Osteocyte (in vitro differentiated cells): ENCODE results near the gene IMPDH2. TPM values are rescaled to one million over a fixed set of nuclear protein-coding genes. Genes with fewer than 3 reads are reported as not detected.

Experiments
- DNase-seq: peaks from one replicate; pipeline ENCODE4 v3.0.0; 2021; ENCODE audit warnings: mixed read lengths; ENCODE audit not compliant: unreplicated experiment; ENCODE audit errors: extremely low spot score
- H3K27ac Mint-ChIP-seq: one replicate; pipeline ENCODE4 v1.8.0; 2021; ENCODE audit warnings: mild to moderate bottlenecking, mixed read lengths; ENCODE audit not compliant: unreplicated experiment
- H3K27me3 Mint-ChIP-seq: one replicate; pipeline ENCODE4 v1.8.0; 2021; ENCODE audit warnings: mixed read lengths; ENCODE audit not compliant: unreplicated experiment
- H3K36me3 Mint-ChIP-seq: one replicate; pipeline ENCODE4 v1.8.0; 2021; ENCODE audit warnings: mixed read lengths; ENCODE audit not compliant: unreplicated experiment
- H3K4me1 Mint-ChIP-seq: one replicate; pipeline ENCODE4 v1.8.0; 2021; ENCODE audit warnings: mixed read lengths; ENCODE audit not compliant: unreplicated experiment
- H3K4me3 Mint-ChIP-seq: one replicate; pipeline ENCODE4 v1.8.0; 2021; ENCODE audit warnings: mild to moderate bottlenecking, moderate library complexity, mixed read lengths; ENCODE audit not compliant: unreplicated experiment
- H3K9me3 Mint-ChIP-seq: one replicate; pipeline ENCODE4 v1.8.0; 2021; ENCODE audit warnings: mixed read lengths; ENCODE audit not compliant: unreplicated experiment
- CTCF ChIP-seq: fragments of 200-600 bp; sonication (generic); IDR thresholded peaks from 2 replicates; pipeline ENCODE4 v1.5.0; 2021; ENCODE audit warnings: antibody characterized with exemption, mild to moderate bottlenecking, moderate library complexity
- long read RNA-seq: library from polyadenylated mRNA; unstranded; transcript quantifications from one replicate; pipeline ENCODE4 v2.0.0, GENCODE V29; 2021
- total RNA-seq: library from RNA; stranded (reverse); gene quantifications from 2 replicates; pipeline ENCODE4 v1.2.1, GENCODE V29; 2021

The IMPDH2 gene
- 202 and 203 TPM in 2 replicates for total RNA-seq
- long read RNA-seq, transcript IMPDH2-201 (14 exons, 1,643 nt), result major isoform, 1,066 of 1,263 reads
- long read RNA-seq, partial matches to known transcripts, result 43 of 1,263 reads
- long read RNA-seq, other reads (novel, unspliced or antisense), result 154 of 1,263 reads

GRCh38 chr3:49028673-49029562 lies at the start of gene IMPDH2:
Gene IMPDH2 (minus strand): TSS chr3:49029398. CDS start chr3:49029350, 48 bp downstream.
- Mint-ChIP-seq H3K27ac (peak within 1 kb of the TSS; percentile 95), H3K36me3 (peaks cover 28% of the 10 kb centered on the region), H3K4me1 (peaks cover 20% of the 10 kb centered on the region), H3K9me3 (no peaks in the 10 kb centered on the region), H3K27me3 (no peaks in the 10 kb centered on the region), H3K4me3 (peak within 1 kb of the TSS; percentile 92)
- DNase-seq, result peak; percentile 97
- no peak for TF ChIP-seq CTCF

- H3K9me3 Mint-ChIP-seq, result no peaks in the 10 kb centered on the region
- H3K4me1 Mint-ChIP-seq, result no peaks in the 10 kb centered on the region
- H3K27ac Mint-ChIP-seq, result no peak overlapping the region
- no peak overlapping the region for H3K4me3 Mint-ChIP-seq
- TF ChIP-seq CTCF, result no peak
- peaks cover 25% of the 10 kb centered on the region for H3K36me3 Mint-ChIP-seq
- no peaks in the 10 kb centered on the region for H3K27me3 Mint-ChIP-seq
- no peak for DNase-seq
Observed at GRCh38 chr3:49076646-49077045, 47.4 kb upstream of the IMPDH2 start.

GRCh38 chr3:49076116-49076515 lies 46.9 kb upstream of the IMPDH2 start:
- no peaks in the 10 kb centered on the region for H3K27me3 Mint-ChIP-seq

GRCh38 chr3:49058011-49058410 lies 28.8 kb upstream of the IMPDH2 start:
- H3K4me3 Mint-ChIP-seq, result no peak overlapping the region
- no peak overlapping the region for H3K27ac Mint-ChIP-seq

More at GRCh38 chr3:49076116-49076515, 46.9 kb upstream of the IMPDH2 start:
- Mint-ChIP-seq H3K36me3 (peaks cover 30% of the 10 kb centered on the region), H3K9me3 (no peaks in the 10 kb centered on the region), H3K27ac (no peak overlapping the region), H3K4me3 (no peak overlapping the region), H3K4me1 (no peaks in the 10 kb centered on the region)
- TF ChIP-seq CTCF, result no peak
- DNase-seq, result no peak

More at GRCh38 chr3:49058011-49058410, 28.8 kb upstream of the IMPDH2 start:
- DNase-seq, result no peak
- Mint-ChIP-seq H3K36me3 (peaks cover 32% of the 10 kb centered on the region), H3K9me3 (no peaks in the 10 kb centered on the region), H3K27me3 (no peaks in the 10 kb centered on the region), H3K4me1 (no peaks in the 10 kb centered on the region)
- no peak for TF ChIP-seq CTCF
